Spleen (tissue), 11 donors: ENCODE results near the gene GMNC. TPM values are rescaled to one million over a fixed set of nuclear protein-coding genes. Genes with fewer than 3 reads are reported as not detected.

Experiments
- DNase-seq: peaks from one replicate; pipeline ENCODE4 v3.0.0-alpha.2; 2020
- H3K27ac ChIP-seq, 8 donors: fragments of 200-600 bp; sonication (generic) in 7 of 8; 1 replicate in 4 of 8; 2 replicates in 4 of 8; pipeline versions ENCODE4 v1.5.0 to v1.8.0; 2016 to 2021; ENCODE audit warnings: inconsistent platforms in 4 of 8, mild to moderate bottlenecking in 4 of 8, moderate library complexity in 1 of 8
- H3K27me3 ChIP-seq, 7 donors: fragments of 200-600 bp; sonication (generic) in 6 of 7; replicated peaks in 1 of 7; 1 replicate in 4 of 7; 2 replicates in 3 of 7; pipeline versions ENCODE4 v1.5.0 to v1.8.0; 2016 to 2021; ENCODE audit warnings: inconsistent platforms in 3 of 7, mild to moderate bottlenecking in 1 of 7
- H3K36me3 ChIP-seq, 6 donors: fragments of 200-600 bp; sonication (generic) in 5 of 6; 1 replicate in 4 of 6; 2 replicates in 2 of 6; pipeline versions ENCODE4 v1.5.0 to v1.8.0; 2016 to 2021; ENCODE audit warnings: inconsistent platforms in 2 of 6
- H3K4me1 ChIP-seq, 6 donors: fragments of 200-600 bp; sonication (generic) in 5 of 6; 1 replicate in 3 of 6; 2 replicates in 3 of 6; pipeline versions ENCODE4 v1.5.0 to v1.8.0; 2016 to 2021; ENCODE audit warnings: inconsistent platforms in 3 of 6
- H3K4me3 ChIP-seq, 8 donors: fragments of 200-600 bp; sonication (generic) in 7 of 8; 1 replicate in 4 of 8; 2 replicates in 4 of 8; pipeline versions ENCODE4 v1.5.0 to v1.8.0; 2016 to 2021; ENCODE audit warnings: inconsistent platforms in 4 of 8, mild to moderate bottlenecking in 4 of 8, moderate library complexity in 2 of 8
- H3K9me3 ChIP-seq, 8 donors: fragments of 200-600 bp; sonication (generic) in 7 of 8; 1 replicate in 4 of 8; 2 replicates in 4 of 8; pipeline versions ENCODE4 v1.5.0 to v1.8.0; 2016 to 2021; ENCODE audit warnings: inconsistent platforms in 4 of 8
- CTCF ChIP-seq, 11 experiments: fragments of 200-600 bp in 7 of 11; fragments of 450-650 bp in 4 of 11; sonication (generic) in 4 of 11; IDR thresholded peaks in 8 of 11; conservative IDR thresholded peaks in 3 of 11; 1 replicate in 7 of 11; 2 replicates in 4 of 11; pipeline versions ENCODE4 v1.4.0 to v1.8.0; 2016 to 2021; ENCODE audit warnings: antibody characterized with exemption in 11 of 11, inconsistent platforms in 4 of 11, mild to moderate bottlenecking in 1 of 11
- POLR2A ChIP-seq, 3 donors: fragments of 450-650 bp; IDR thresholded peaks; one replicate each; pipeline ENCODE4 v1.5.1; 2017; ENCODE audit warnings: antibody characterized with exemption in 3 of 3, mild to moderate bottlenecking in 1 of 3
- POLR2AphosphoS5 ChIP-seq, 3 donors: sonication (generic); formaldehyde crosslinking; IDR thresholded peaks; one replicate each; pipeline ENCODE4 v1.5.1; 2017; ENCODE audit warnings: antibody characterized with exemption in 3 of 3
- WGBS, 5 donors: extraction: QIAGEN DNeasy Blood & Tissue Kit in 3 of 5; methylation state at CpG; one replicate each; pipeline versions ENCODE4 v1.1.5 to v1.1.7; 2013 to 2018; 5-methylcytosine and 5-hydroxymethylcytosine counted together
- intact Hi-C: fragments of 100-400 bp; cut with DNase I; formaldehyde crosslinking; loops from one replicate; pipeline ENCODE4 v1.15.0; 2023; ENCODE audit warnings: low total_unique reads
- polyA plus RNA-seq, 3 donors: library from polyadenylated mRNA; stranded (reverse); fragments of 200-250 nt; gene quantifications; one replicate each; pipeline ENCODE4 v1.2.1, GENCODE V29; 2013
- total RNA-seq, 7 donors: library from RNA; depleted of rRNA in 3 of 7; stranded (reverse); fragments of >200 nt in 3 of 7; fragmentation: NEBNext Ultra II Directional in 4 of 7; extraction: Animal tissue kit (Norgen Biotek cat#: 25700) in 4 of 7; gene quantifications; one replicate each; pipeline versions ENCODE4 v1.1.0 to v1.2.1, GENCODE V29; 2016 to 2021
- donor health status: healthy with polysubstance abuse.
- donor health status: DM: no; HTN: no; CAD: no; lungs with moderate emphysema.
- donor health status: DM: no; HTN: no; CAD: no.
- donor health status: Bipolar disorder and iron deficiency.
- donor health status: healthy.
- donor health status: DM: no; HTN: no; CAD: no.
- donor health status: DM: yes; HTN: yes; CAD: no.

The GMNC gene
- total and polyA plus RNA-seq, 10 donors, result 0.03 to 0.26 TPM; not detected in 8

GRCh38 chr3:190854062-190854461 is 8.4 kb downstream of the GMNC start:
- Histone ChIP-seq H3K4me1 (no peaks in the 10 kb centered on the region), H3K9me3 (peaks cover 0 to 4% (median 0%) of the 10 kb centered on the region in 8 donors), H3K27ac (no peak overlapping the region), H3K4me3 (no peak overlapping the region), H3K36me3 (no peaks in the 10 kb centered on the region), H3K27me3 (no peaks in the 10 kb centered on the region)
- WGBS, 5 donors, result 80 to 92% (median 85%) methylated on average over 4 of the region's 4 CpGs
- DNase-seq, result no peak
- intact Hi-C loops, result no loop called here
- TF ChIP-seq POLR2AphosphoS5 (IDR thresholded peaks at IDR 0.05) (no peak), CTCF (IDR thresholded peaks at IDR 0.05 in 8 of 11, conservative IDR thresholded peaks at IDR 0.05 in 3 of 11) (no peak), POLR2A (IDR thresholded peaks at IDR 0.05) (no peak)

GRCh38 chr3:190853464-190853863 is 9.0 kb downstream of the GMNC start:
- no peak overlapping the region for H3K27ac ChIP-seq
- intact Hi-C loops, result no loop called here

GRCh38 chr3:190849607-190850006 is 12.9 kb downstream of the GMNC start:
- Histone ChIP-seq H3K36me3 (no peaks in the 10 kb centered on the region), H3K4me3 (no peak overlapping the region), H3K27ac (no peak overlapping the region), H3K27me3 (peaks cover 0 to 8% (median 0%) of the 10 kb centered on the region in 7 donors), H3K9me3 (no peaks in the 10 kb centered on the region), H3K4me1 (no peaks in the 10 kb centered on the region)
- no peak for DNase-seq
- intact Hi-C loops, result no loop called here
- no peak for TF ChIP-seq CTCF (IDR thresholded peaks at IDR 0.05 in 8 of 11, conservative IDR thresholded peaks at IDR 0.05 in 3 of 11)
- no peak for TF ChIP-seq POLR2A (IDR thresholded peaks at IDR 0.05)
- no peak for TF ChIP-seq POLR2AphosphoS5 (IDR thresholded peaks at IDR 0.05)
- WGBS, 5 donors, result 78 to 97% (median 91%) methylated on average over 1 of the region's 1 CpG

More at GRCh38 chr3:190853464-190853863, 9.0 kb downstream of the GMNC start:
- DNase-seq, result no peak
- WGBS, 5 donors, result 28 to 79% (median 36%) methylated on average over 1 of the region's 1 CpG
- Histone ChIP-seq H3K9me3 (peaks cover 0 to 4% (median 0%) of the 10 kb centered on the region in 8 donors), H3K36me3 (no peaks in the 10 kb centered on the region), H3K27me3 (no peaks in the 10 kb centered on the region), H3K4me3 (no peak overlapping the region), H3K4me1 (no peaks in the 10 kb centered on the region)
- TF ChIP-seq POLR2A (IDR thresholded peaks at IDR 0.05) (no peak), POLR2AphosphoS5 (IDR thresholded peaks at IDR 0.05) (no peak), CTCF (IDR thresholded peaks at IDR 0.05 in 8 of 11, conservative IDR thresholded peaks at IDR 0.05 in 3 of 11) (no peak)

GRCh38 chr3:190848870-190849269 is 13.6 kb downstream of the GMNC start:
- Histone ChIP-seq H3K27me3 (peaks cover 0 to 8% (median 0%) of the 10 kb centered on the region in 7 donors), H3K36me3 (no peaks in the 10 kb centered on the region), H3K27ac (no peak overlapping the region), H3K4me3 (no peak overlapping the region), H3K9me3 (no peaks in the 10 kb centered on the region), H3K4me1 (no peaks in the 10 kb centered on the region)
- intact Hi-C loops, result no loop called here
- DNase-seq, result no peak
- WGBS, 5 donors, result 76 to 87% (median 81%) methylated on average over 3 of the region's 3 CpGs
- TF ChIP-seq POLR2A (IDR thresholded peaks at IDR 0.05), result no peak
- TF ChIP-seq POLR2AphosphoS5 (IDR thresholded peaks at IDR 0.05), result no peak
- no peak for TF ChIP-seq CTCF (IDR thresholded peaks at IDR 0.05 in 8 of 11, conservative IDR thresholded peaks at IDR 0.05 in 3 of 11)
